ENCODE measurements around the gene NRAP. TPM values are rescaled to one million over a fixed set of nuclear protein-coding genes. Genes with fewer than 3 reads are reported as not detected.
A peak's percentile ranks its signal among the peaks of the same experiment; 100 is the strongest.

NRAP gene
- total and polyA plus RNA-seq, 4 donors: 0.05 to 0.13 (median 0.10) TPM

- Histone ChIP-seq H3K9me3 (ENCODE audit: control insufficient read depth in 4 of 4, low read length in 3 of 4) (no peaks in the 10 kb centered on the region), H3K27ac (ENCODE audit: low read depth in 1 of 2, low read length in 2 of 2) (no peak overlapping the region), H3K4me1 (ENCODE audit: control insufficient read depth in 4 of 4, insufficient read depth in 4 of 4, low read length in 3 of 4) (peaks cover 0 to 5% (median 2%) of the 10 kb centered on the region in 4 donors), H3K9ac (ENCODE audit: low read depth in 1 of 2, low read length in 2 of 2) (no peak overlapping the region), H3K36me3 (ENCODE audit: control insufficient read depth in 4 of 4, insufficient read depth in 3 of 4, low read depth in 1 of 4, low read length in 3 of 4) (no peaks in the 10 kb centered on the region), H3K27me3 (ENCODE audit: control insufficient read depth in 4 of 4, insufficient read depth in 4 of 4, low read length in 3 of 4) (no peaks in the 10 kb centered on the region), H3K4me3 (ENCODE audit: low read depth in 1 of 3, low read length in 3 of 3) (no peak overlapping the region)
- TF ChIP-seq HNF4A (conservative IDR thresholded peaks at IDR 0.05): peak in 1 of 2 donors; percentile 40
- no peak for TF ChIP-seq FOXA2 (IDR thresholded peaks at IDR 0.05)
- TF ChIP-seq RXRA (IDR thresholded peaks at IDR 0.05): peak in 1 of 2 donors; percentile 34
- 13% methylated on average over 1 of the region's 1 CpG for WGBS
- DNase-seq (ENCODE audit: low spot score): no peak
These were observed 11.9 kb downstream of the NRAP start for GRCh38 chr10:113651898-113652297.

DNA sequence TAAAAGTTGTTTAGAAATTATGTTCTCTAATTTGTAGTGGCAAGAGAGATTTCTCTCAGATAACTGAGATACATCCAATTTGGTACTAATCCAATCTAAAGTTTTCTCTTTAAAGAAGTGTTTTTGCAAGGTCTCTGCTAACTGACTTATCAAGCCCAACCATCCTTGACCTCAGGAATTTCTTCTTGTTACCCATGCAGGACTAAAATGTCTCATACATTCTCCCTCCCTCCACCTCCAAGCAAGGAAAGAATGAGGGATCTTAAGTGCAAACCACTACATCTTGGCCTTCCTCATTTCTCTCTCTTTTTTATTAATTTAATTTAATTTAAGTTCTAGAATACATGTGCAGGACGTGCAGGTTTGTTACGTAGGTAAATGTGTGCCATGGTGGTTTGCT is 12.8 kb downstream of the NRAP start:
- Histone ChIP-seq H3K4me1 (ENCODE audit: control insufficient read depth in 4 of 4, insufficient read depth in 4 of 4, low read length in 3 of 4) (peaks cover 0 to 5% (median 2%) of the 10 kb centered on the region in 4 donors), H3K27ac (ENCODE audit: low read depth in 1 of 2, low read length in 2 of 2) (no peak overlapping the region), H3K36me3 (ENCODE audit: control insufficient read depth in 4 of 4, insufficient read depth in 3 of 4, low read depth in 1 of 4, low read length in 3 of 4) (no peaks in the 10 kb centered on the region), H3K27me3 (ENCODE audit: control insufficient read depth in 4 of 4, insufficient read depth in 4 of 4, low read length in 3 of 4) (no peaks in the 10 kb centered on the region), H3K9me3 (ENCODE audit: control insufficient read depth in 4 of 4, low read length in 3 of 4) (no peaks in the 10 kb centered on the region), H3K9ac (ENCODE audit: low read depth in 1 of 2, low read length in 2 of 2) (no peak overlapping the region), H3K4me3 (ENCODE audit: low read depth in 1 of 3, low read length in 3 of 3) (no peak overlapping the region)
- TF ChIP-seq, protein P1, sequence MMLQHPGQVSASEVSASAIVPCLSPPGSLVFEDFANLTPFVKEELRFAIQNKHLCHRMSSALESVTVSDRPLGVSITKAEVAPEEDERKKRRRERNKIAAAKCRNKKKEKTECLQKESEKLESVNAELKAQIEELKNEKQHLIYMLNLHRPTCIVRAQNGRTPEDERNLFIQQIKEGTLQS (IDR thresholded peaks at IDR 0.05): no peak
- TF ChIP-seq EGR1 (IDR thresholded peaks at IDR 0.05; ENCODE audit: low read depth in 2 of 2): no peak
- no peak for TF ChIP-seq FOXA1 (IDR thresholded peaks at IDR 0.05)
- TF ChIP-seq RAD21 (IDR thresholded peaks at IDR 0.05): no peak
- TF ChIP-seq GABPA (IDR thresholded peaks at IDR 0.05 in 1 of 2, conservative IDR thresholded peaks at IDR 0.05 in 1 of 2): no peak
- no peak for TF ChIP-seq NR2F2 (IDR thresholded peaks at IDR 0.05)
- TF ChIP-seq, protein P2, sequence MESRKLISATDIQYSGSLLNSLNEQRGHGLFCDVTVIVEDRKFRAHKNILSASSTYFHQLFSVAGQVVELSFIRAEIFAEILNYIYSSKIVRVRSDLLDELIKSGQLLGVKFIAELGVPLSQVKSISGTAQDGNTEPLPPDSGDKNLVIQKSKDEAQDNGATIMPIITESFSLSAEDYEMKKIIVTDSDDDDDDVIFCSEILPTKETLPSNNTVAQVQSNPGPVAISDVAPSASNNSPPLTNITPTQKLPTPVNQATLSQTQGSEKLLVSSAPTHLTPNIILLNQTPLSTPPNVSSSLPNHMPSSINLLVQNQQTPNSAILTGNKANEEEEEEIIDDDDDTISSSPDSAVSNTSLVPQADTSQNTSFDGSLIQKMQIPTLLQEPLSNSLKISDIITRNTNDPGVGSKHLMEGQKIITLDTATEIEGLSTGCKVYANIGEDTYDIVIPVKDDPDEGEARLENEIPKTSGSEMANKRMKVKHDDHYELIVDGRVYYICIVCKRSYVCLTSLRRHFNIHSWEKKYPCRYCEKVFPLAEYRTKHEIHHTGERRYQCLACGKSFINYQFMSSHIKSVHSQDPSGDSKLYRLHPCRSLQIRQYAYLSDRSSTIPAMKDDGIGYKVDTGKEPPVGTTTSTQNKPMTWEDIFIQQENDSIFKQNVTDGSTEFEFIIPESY (IDR thresholded peaks at IDR 0.05): no peak
- no peak for TF ChIP-seq RXRA (IDR thresholded peaks at IDR 0.05)
- no peak for TF ChIP-seq TAF1 (conservative IDR thresholded peaks at IDR 0.05)
- TF ChIP-seq, protein P3, sequence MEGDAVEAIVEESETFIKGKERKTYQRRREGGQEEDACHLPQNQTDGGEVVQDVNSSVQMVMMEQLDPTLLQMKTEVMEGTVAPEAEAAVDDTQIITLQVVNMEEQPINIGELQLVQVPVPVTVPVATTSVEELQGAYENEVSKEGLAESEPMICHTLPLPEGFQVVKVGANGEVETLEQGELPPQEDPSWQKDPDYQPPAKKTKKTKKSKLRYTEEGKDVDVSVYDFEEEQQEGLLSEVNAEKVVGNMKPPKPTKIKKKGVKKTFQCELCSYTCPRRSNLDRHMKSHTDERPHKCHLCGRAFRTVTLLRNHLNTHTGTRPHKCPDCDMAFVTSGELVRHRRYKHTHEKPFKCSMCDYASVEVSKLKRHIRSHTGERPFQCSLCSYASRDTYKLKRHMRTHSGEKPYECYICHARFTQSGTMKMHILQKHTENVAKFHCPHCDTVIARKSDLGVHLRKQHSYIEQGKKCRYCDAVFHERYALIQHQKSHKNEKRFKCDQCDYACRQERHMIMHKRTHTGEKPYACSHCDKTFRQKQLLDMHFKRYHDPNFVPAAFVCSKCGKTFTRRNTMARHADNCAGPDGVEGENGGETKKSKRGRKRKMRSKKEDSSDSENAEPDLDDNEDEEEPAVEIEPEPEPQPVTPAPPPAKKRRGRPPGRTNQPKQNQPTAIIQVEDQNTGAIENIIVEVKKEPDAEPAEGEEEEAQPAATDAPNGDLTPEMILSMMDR (IDR thresholded peaks at IDR 0.05; ENCODE audit: low read depth, low read length, missing input control): no peak
- no peak for TF ChIP-seq FOXA2 (IDR thresholded peaks at IDR 0.05)
- DNase-seq (ENCODE audit: low spot score): no peak
- WGBS: 98% methylated on average over 2 of the region's 2 CpGs

DNA sequence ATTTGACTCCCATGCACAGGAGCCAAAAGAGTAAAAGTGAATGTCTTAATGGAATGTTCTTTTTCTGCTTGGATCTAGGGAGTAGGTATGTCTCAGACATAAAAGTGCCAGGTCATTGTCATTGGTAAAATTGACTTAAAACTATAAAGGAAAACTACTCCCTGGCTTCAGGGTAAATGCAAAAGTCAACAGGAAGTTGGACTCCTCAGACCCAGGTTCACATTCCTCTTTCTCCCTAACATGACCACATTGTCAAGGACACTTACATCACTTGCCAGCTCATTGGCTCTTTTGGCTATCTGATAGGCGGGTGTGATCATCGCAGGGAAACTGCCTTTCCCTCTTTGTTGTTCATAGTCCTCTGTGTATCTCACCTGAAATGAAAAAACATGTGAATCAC is 13.7 kb downstream of the NRAP start:
- H3K9ac ChIP-seq (ENCODE audit: low read depth in 1 of 2, low read length in 2 of 2): no peak overlapping the region
- no peak overlapping the region for H3K4me3 ChIP-seq (ENCODE audit: low read depth in 1 of 3, low read length in 3 of 3)
- H3K9me3 ChIP-seq (ENCODE audit: control insufficient read depth in 4 of 4, low read length in 3 of 4): no peaks in the 10 kb centered on the region
- no peaks in the 10 kb centered on the region for H3K27me3 ChIP-seq (ENCODE audit: control insufficient read depth in 4 of 4, insufficient read depth in 4 of 4, low read length in 3 of 4)
- H3K4me1 ChIP-seq (ENCODE audit: control insufficient read depth in 4 of 4, insufficient read depth in 4 of 4, low read length in 3 of 4): peaks cover 0 to 6% (median 3%) of the 10 kb centered on the region in 4 donors
- H3K36me3 ChIP-seq (ENCODE audit: control insufficient read depth in 4 of 4, insufficient read depth in 3 of 4, low read depth in 1 of 4, low read length in 3 of 4): no peaks in the 10 kb centered on the region
- H3K27ac ChIP-seq (ENCODE audit: low read depth in 1 of 2, low read length in 2 of 2): no peak overlapping the region
- no peak for TF ChIP-seq EGR1 (IDR thresholded peaks at IDR 0.05; ENCODE audit: low read depth in 2 of 2)
- TF ChIP-seq SP1 (IDR thresholded peaks at IDR 0.05): no peak
- TF ChIP-seq, protein P3 (IDR thresholded peaks at IDR 0.05; ENCODE audit: low read depth, low read length, missing input control): no peak
- TF ChIP-seq RXRA (IDR thresholded peaks at IDR 0.05): no peak
- no peak for TF ChIP-seq MAX (IDR thresholded peaks at IDR 0.05)
- TF ChIP-seq JUND (IDR thresholded peaks at IDR 0.05): no peak
- no peak for TF ChIP-seq YY1 (IDR thresholded peaks at IDR 0.05)
- no peak for TF ChIP-seq HNF4G (IDR thresholded peaks at IDR 0.05)
- TF ChIP-seq FOXA1 (IDR thresholded peaks at IDR 0.05): no peak
- TF ChIP-seq TAF1 (conservative IDR thresholded peaks at IDR 0.05): no peak
- TF ChIP-seq, protein P4, sequence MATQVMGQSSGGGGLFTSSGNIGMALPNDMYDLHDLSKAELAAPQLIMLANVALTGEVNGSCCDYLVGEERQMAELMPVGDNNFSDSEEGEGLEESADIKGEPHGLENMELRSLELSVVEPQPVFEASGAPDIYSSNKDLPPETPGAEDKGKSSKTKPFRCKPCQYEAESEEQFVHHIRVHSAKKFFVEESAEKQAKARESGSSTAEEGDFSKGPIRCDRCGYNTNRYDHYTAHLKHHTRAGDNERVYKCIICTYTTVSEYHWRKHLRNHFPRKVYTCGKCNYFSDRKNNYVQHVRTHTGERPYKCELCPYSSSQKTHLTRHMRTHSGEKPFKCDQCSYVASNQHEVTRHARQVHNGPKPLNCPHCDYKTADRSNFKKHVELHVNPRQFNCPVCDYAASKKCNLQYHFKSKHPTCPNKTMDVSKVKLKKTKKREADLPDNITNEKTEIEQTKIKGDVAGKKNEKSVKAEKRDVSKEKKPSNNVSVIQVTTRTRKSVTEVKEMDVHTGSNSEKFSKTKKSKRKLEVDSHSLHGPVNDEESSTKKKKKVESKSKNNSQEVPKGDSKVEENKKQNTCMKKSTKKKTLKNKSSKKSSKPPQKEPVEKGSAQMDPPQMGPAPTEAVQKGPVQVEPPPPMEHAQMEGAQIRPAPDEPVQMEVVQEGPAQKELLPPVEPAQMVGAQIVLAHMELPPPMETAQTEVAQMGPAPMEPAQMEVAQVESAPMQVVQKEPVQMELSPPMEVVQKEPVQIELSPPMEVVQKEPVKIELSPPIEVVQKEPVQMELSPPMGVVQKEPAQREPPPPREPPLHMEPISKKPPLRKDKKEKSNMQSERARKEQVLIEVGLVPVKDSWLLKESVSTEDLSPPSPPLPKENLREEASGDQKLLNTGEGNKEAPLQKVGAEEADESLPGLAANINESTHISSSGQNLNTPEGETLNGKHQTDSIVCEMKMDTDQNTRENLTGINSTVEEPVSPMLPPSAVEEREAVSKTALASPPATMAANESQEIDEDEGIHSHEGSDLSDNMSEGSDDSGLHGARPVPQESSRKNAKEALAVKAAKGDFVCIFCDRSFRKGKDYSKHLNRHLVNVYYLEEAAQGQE (IDR thresholded peaks at IDR 0.05): no peak
- DNase-seq (ENCODE audit: low spot score): no peak
- WGBS: 86% methylated on average over 2 of the region's 2 CpGs

Data from liver (tissue), 9 donors.